Adipose tissue (tissue), 3 donors: ENCODE results near the gene FAM193A. TPM values are rescaled to one million over a fixed set of nuclear protein-coding genes. Genes with fewer than 3 reads are reported as not detected.
"Not testable (repeated sequence)": the region's sequence is repeated elsewhere in the genome, so short reads cannot be mapped to it uniquely, and the experiment has no call there.

Source experiments
- H3K27ac ChIP-seq: one replicate; pipeline ENCODE4 v1.5.1; 2013; ENCODE audit warnings: low read depth, low read length
- WGBS, 3 donors: extraction: QIAGEN DNeasy Blood & Tissue Kit; methylation state at CpG; one replicate each; pipeline ENCODE4 v1.1.7; 2013; 5-methylcytosine and 5-hydroxymethylcytosine counted together
- polyA plus RNA-seq, 3 donors: library from polyadenylated mRNA; stranded (reverse); fragments of 200-250 nt; gene quantifications; one replicate each; pipeline ENCODE4 v1.2.3, GENCODE V29; 2013
- donor health status: healthy with polysubstance abuse.
- donor health status: Bipolar disorder and iron deficiency.
- donor health status: healthy.

The FAM193A gene
- polyA plus RNA-seq, 3 donors = 5.5 to 10.7 (median 9.7) TPM

DNA sequence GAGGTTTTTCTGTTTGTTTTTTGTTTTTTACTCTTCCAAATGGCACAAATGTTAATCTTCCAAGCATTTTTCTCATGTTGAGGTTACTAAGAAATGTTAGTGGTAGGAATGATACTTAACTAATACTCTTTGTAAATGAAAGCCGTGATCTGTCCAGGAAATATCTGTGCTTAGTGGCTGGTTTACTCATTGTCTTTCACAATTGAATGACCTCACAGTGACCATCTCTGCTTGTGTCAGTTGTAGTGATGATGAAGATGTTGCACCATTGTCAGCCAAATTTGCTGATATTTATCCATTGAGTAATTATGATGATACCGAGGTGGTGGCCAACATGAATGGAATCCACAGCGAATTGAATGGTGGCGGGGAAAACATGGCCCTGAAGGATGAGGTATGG lies 126.2 kb downstream of the FAM193A start:
- no peak overlapping the region for H3K27ac ChIP-seq
- WGBS, 3 donors = 83 to 96% (median 84%) methylated on average over 4 of the region's 4 CpGs

DNA sequence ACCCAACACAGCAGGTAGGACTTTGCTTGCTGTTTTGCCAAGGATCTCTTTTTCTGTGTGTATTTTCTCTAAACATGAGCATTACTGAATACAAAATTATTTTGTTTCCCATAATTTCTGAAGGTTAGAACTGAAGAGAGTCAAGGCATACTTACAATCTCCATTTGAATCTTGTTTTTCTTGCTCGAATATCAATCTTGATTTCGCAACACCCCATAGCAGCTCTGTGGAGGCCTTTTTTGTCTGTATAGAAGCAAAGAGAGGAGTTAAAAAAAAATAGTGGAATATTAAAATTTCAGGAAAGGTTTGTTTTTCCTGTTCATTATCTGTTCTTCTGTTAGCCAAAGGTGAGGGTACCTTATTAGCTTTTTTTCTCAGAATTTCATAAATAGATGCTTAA lies 126.8 kb downstream of the FAM193A start:
- H3K27ac ChIP-seq = no peak overlapping the region
- 70 to 86% (median 74%) methylated on average over 2 of the region's 2 CpGs for WGBS, 3 donors

DNA sequence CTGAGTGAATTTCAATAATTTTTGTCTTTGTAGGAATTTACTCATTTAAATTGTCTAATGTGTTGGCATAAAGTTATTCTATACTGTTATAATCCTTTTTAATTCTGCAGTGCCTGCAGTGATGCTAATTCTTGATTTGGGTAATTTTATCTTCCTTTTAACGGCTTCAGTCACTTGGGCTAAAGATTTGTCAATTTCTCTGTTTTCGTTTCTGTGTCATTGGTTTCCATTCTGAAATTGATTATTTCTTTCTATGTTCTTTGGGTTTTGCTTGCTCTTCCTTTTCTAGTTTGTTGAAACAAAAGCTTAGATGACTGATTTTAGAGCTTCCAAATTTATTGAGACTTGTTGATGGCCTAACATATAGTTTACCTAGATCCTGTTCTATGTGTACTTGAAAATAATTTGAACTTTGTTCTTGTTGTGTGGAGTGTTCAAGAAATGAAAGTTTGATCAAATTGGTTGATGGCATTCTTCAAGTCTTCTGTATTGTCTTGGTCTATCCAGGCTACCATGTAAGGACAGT lies 130.3 kb downstream of the FAM193A start:
- H3K27ac ChIP-seq = no peak overlapping the region
- 77 to 90% (median 84%) methylated on average over 2 of the region's 2 CpGs for WGBS, 3 donors

DNA sequence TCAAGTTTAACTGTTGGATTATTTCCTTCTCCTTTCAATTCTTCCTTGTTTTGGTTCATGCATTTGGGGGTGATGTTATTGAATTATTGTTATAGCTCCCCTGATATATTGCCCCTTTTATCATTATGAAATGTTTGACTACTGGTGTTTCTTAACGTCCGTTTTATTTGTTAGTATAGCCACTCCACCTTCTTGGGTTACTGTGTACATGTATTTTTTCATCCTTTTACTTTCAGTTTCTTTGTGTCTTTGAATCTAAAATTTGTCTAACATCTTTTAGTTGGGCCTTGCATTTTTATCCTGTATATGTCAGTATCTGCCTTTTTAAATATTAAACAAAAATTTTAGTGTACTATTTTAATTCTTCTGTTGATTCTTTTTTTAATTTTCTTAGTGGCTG lies 131.0 kb downstream of the FAM193A start:
- no peak overlapping the region for H3K27ac ChIP-seq
- 22 to 26% (median 23%) methylated on average over 2 of the region's 2 CpGs for WGBS, 3 donors

DNA sequence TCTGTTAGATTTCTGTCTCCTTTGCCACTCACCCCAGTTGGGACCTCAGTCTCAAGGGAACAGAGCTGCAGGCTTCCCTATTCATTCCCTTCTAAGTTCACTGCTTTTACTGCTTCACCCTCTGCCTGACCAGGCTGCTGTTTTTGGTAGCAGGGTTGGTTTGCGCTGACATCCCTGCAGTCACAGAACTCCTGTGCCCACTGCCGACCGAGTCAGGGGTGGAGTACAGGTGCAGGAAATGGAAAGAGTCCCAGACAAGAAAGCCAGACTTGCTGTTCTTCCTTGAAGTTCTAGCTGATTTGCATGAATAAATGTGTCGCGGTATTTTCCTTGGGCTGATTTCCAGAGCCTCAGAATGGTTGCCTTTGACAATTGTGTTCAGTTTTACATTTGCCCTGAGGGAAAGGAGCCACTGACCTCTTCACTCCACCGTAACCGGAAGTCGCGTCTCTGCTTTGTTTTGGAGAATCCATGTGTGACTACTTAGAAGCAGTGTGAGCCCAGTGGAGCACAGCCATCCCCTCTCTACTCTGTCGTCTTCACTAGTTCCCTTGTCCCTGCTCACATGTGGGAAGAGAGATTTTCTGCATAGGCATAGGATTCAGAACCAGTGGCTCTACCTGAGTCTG lies 134.9 kb downstream of the FAM193A start:
- H3K27ac ChIP-seq = no peak overlapping the region
- WGBS, 3 donors = 73 to 85% (median 80%) methylated on average over 10 of the region's 10 CpGs

DNA sequence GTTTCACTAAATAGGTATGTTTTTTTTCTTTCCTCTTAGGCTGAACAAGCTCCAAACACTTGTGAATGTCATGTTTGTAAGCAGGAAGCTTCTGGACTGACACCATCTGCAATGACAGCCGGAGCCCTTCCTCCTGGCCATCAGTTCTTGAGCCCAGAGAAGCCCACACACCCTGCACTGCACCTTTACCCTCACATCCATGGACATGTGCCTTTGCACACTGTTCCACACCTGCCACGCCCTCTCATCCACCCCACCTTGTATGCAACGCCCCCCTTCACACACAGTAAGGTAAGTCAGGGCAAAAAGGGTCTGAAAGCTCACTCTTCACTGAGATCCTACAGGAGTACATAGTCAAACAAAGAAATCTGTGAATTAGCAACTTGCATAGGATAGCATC lies 135.6 kb downstream of the FAM193A start:
- no peak overlapping the region for H3K27ac ChIP-seq
- WGBS, 3 donors = 82 to 91% (median 90%) methylated on average over 3 of the region's 3 CpGs

DNA sequence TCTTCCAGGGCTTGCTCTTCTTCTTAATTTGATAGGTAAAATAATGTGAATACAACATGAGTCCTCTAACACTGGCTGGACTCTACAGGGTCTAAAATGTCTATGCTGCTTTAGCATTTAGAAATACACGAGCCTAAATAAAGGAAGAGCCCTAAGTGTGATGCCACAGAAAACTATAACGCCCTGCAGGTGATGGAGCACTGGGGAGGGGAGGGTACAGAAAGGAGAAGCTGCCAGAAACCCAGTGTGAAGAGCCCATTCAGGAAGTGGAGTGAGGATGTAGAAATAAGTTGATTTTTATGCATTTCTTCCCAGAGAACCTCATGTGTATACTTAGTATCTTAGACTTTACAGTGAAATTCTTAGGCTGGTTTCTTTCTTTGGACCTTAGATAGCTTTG lies 136.3 kb downstream of the FAM193A start:
- 39 to 75% (median 46%) methylated on average over 2 of the region's 2 CpGs for WGBS, 3 donors
- H3K27ac ChIP-seq = no peak overlapping the region

DNA sequence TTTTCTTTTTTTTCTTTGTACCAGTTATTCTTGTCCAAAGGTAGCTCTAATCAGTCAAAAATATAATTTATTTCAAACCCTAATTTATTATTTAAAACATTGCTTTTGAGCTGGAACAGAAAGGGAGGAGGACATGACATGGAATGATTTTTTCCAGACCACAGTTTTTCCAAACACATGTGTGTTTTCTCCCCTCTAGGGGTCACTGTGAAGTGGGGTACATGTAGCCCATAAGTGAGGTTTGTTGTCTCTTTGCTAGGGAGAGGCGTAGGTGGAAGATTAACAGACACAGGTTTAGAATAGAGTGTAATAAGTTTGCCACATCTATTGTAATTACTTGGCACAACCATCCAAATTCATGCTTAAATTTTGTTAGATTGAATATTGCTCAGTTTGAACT lies 136.7 kb downstream of the FAM193A start:
- 79 to 87% (median 86%) methylated on average over 1 of the region's 1 CpG for WGBS, 3 donors
- H3K27ac ChIP-seq = no peak overlapping the region

DNA sequence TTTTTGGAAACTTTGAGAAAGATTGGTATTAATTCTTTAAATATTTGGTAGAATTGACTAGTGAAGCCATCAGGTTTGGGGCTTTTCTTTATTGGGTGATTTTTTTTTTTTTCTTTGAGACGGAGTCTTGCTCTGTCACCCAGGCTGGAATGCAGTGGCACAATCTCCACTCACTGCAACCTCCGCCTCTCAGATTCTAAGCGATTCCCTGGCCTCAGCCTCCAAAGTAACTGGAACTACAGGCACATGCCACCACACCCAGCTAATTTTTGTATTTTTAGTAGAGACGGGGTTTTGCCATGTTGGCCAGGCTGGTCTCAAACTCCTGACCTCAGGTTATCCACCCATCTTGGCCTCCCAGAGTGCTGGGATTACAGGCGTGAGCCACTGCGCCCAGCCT lies 143.3 kb downstream of the FAM193A start:
- WGBS, 3 donors = 96 to 99% (median 97%) methylated on average over 6 of the region's 6 CpGs
- H3K27ac ChIP-seq = not testable (repeated sequence)

DNA sequence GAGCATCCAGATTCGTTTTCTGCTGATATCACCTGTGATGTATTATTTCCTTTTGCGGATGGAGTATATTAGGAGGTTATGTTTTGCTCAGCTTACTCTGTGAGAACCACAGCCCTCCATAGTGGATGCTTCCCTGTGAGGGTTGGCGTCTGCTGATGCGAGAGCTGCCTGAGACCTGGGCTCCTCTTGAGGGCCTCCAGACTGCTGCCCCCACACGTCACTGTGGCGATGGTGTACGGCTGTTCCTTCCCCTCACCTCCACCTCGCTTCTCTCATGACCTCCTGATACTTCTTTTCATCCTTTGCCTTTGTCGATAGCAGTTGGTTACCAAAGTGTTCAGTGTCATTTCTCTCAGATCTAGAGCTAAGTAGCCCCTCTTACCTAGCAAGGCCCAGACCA lies 148.0 kb downstream of the FAM193A start:
- WGBS, 3 donors = 94 to 97% (median 96%) methylated on average over 9 of the region's 9 CpGs
- H3K27ac ChIP-seq = no peak overlapping the region

DNA sequence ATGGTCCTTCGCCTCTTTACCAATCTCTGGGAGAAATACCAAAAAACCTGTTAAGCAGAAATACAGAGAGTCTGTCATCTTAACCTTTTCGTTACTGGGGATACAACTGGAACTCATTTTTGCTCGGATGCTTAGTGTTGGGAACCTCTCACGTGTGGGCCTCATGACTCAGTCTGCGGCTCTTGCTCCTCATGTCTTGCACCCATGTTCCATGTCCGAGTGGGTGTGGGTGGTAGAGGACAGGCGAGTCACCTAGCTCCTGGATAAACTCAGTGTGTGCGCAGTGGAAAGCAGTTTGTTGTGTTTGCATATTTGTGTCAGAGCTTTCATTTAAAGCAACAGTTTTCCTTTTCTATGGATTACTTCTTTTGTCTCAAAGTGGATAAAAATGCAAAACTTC lies 149.1 kb downstream of the FAM193A start:
- WGBS, 3 donors = 93 to 95% (median 94%) methylated on average over 8 of the region's 8 CpGs
- no peak overlapping the region for H3K27ac ChIP-seq

DNA sequence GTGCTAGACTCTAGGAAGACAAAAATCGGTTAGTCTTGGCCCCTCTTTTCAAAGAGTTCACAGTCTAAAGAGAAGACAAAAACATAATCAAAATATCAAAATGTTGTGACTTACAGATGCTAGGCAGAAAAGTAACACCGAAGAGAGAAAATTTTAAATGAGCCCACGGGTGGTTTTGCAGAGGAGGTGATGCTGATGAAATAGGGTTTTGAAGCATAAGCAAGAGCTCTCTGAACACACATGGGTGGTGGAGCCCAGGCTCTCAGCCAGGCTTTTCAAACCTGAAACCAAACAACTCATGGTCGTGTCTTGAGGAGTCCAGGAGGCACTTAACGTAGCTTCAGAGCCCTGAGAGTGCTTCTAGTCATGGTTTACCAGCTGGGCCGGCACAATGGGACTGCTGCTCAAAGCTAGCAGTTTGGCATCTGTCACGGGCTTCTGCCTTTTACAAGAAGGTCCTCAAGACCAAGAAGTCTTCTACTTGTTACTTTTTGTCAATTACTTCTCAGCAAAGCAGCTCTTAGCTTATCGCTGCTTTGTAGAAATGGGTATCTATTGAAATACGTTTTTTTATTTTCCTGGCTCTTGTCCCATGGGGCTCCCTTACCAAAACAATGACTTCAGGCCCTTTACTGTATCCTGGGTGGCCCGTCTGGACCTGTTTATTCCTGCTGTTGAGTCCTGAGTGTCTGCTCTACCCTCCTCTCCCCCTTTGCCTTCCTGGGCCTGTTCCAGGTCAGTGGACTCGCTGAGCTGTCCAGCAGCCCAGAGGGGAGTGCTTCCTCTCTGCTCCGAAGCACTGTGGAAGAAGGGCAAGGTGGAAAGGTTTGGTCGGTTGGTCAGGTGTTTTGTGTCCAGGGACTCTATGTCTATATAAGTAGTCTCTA lies 150.2 kb downstream of the FAM193A start:
- WGBS, 3 donors = 87 to 90% (median 89%) methylated on average over 13 of the region's 13 CpGs
- H3K27ac ChIP-seq = no peak overlapping the region

DNA sequence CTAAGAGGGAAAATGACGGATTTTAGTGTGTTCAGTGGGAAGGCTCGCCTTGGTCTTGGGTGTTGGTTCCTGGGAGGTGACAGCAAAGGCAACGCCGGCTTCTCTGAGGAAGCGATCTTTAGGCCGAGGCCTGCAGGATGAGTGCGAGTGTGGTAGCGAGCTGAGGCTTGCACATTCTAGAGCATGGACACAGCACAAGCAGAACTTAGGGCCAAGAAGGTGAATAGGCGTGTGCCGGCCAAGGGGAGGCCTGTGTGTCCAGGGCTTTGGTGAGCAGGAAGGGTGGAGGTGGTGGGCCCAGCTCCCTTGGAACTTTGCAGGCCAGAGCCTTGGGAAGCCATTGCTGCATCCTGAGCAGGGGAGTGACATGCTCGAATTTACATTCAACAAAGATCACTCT lies 151.8 kb downstream of the FAM193A start:
- 96 to 97% (median 97%) methylated on average over 11 of the region's 11 CpGs for WGBS, 3 donors
- no peak overlapping the region for H3K27ac ChIP-seq

DNA sequence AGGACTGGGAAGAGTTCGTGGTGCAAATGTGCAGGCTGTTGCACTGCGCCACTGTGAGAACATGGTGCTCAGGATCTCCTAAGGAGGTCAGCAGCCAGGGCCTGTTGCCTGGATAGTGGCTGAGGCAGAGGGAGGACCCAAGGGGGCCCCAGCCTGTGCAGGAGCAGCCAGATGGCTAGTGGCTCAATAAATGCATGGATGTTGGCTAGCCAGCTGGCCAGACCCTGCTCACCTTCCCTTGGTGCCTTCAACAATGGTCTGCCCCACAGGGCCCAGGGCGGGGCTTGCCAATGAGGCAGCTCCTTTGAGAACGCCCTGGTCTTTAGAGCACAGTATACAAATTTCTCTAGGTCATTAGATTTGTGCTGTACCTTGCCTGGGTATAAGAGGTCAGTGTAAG lies 152.2 kb downstream of the FAM193A start:
- WGBS, 3 donors = 95 to 96% (median 96%) methylated on average over 4 of the region's 4 CpGs
- H3K27ac ChIP-seq = no peak overlapping the region

DNA sequence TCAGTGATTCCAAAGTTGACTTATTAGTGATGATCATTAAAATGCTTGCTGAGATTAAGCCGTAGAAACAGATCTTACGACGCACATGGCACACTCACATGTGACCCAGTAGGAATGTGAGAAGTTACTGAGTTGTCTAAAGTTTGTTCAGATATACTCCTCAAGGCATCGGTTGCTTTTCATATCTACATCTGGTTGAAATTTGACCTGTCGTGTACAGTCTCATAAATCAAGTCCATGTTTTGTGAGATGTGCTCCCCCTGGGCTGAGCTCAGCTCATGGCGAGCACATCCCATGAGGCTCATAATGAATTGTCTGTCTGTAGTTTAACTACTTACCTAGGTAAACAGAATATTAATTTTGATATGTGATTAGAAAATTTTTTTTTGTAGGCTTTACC lies 152.7 kb downstream of the FAM193A start:
- WGBS, 3 donors = 76 to 80% (median 79%) methylated on average over 6 of the region's 6 CpGs
- H3K27ac ChIP-seq = no peak overlapping the region

DNA sequence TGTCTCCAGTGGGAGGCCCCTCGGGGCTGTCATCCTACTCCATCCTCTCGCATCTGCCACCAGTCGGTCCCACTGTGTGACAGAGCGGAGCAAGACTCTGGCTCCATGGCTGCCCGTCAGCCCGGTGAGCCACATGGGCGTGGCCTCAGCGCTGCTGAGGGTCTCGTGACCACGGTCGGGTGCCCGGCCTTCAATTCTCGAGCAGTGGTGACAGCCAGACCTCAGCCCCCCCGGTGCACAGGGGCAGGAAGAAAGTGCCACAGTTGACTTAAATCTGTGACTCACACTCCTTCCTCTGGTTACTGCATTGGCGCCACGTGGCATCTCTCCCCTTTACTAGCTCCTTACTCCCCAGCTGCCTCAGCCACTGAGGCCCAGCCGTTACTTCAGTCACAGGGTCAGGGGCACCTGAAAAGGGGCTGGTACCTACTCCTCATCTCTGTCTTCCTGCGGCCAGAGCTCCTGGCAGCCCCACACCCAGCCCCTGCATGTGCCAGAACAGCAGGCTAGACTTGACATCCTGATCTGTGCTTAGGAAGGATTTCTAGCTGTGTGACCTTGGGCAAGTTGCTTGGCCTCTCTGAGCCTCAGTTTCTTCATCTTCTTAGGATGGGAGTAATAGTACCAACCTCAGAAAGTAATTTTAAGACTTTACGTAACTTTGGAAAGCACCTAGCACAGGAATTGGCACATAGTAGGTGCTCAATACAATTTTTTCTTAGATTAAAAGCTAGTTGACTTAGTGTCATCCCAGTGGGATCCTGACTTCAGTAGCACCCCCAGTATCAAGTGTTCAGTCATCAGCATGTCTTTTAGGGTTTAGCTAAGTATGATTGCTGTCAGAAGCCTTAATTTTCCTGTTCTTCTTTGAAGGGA lies 153.6 kb downstream of the FAM193A start:
- 70 to 90% (median 70%) methylated on average over 19 of the region's 19 CpGs for WGBS, 3 donors
- no peak overlapping the region for H3K27ac ChIP-seq

DNA sequence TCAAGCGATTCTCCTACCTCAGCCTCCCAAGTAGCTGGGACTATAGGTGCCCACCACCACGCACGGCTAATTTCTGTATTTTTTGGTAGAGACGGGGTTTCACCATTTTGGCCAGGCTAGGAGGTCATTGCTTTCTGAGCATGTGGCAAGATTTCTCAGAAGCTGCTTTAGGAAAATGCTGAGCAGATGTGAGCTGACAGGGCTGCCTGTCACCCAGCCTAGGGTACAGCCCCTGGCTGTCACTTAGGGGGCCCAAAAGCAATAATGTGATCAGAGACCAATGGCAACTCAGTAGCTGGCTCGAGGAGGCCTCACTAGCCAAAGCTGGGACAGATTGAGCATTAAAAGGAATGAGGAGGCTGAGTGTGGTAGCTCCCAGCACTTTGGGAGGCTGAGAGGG lies 154.9 kb downstream of the FAM193A start:
- WGBS, 3 donors = 96 to 100% (median 97%) methylated on average over 5 of the region's 5 CpGs

DNA sequence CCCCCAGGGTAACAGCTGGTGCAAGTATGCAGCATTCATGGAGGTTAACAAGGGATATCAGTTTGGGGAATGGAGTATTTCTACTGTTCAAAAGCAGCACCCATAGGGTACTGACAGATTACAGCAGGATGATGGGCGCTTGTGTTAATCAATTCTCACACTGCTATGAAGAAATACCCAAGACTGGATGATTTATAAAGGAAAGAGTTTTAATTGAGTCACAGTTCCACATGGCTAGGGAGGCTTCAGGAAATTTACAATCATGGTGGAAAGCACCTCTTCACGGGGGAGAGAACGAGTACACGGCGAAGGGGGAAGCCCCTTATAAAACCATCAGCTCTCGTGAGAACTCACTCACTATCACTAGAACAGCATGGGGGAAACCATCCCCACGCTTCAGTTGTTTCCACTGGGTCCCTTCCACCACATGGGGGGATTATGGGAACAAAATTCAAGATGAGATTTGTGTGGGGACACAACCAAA lies 155.5 kb downstream of the FAM193A start:
- WGBS, 3 donors = 86 to 94% (median 88%) methylated on average over 7 of the region's 7 CpGs
- no peak overlapping the region for H3K27ac ChIP-seq

More for the DNA sequence above, 154.9 kb downstream of the FAM193A start:
- H3K27ac ChIP-seq = no peak overlapping the region

DNA sequence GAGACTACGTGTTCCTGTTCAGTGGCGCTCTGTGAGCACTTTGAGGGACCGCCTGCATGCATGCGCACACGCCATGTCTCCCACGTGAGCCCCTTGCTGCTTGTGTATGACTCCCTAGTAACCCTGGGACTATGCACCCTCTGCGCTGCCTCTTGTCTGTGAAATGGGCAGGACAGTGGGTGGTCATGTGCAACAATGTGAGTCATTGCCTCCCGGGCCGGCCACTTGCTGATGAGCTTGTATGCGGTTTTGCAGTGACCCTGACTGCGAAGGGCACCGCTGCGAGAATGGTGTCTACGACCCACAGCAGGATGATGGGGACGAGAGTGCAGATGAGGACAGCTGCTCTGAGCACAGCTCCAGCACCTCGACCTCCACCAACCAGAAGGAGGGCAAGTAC lies 158.2 kb downstream of the FAM193A start:
- 92 to 96% (median 95%) methylated on average over 16 of the region's 16 CpGs for WGBS, 3 donors
- H3K27ac ChIP-seq = no peak overlapping the region
